ENCODE data around the gene PDCD6IP. TPM values are rescaled to one million over a fixed set of nuclear protein-coding genes. Genes with fewer than 3 reads are reported as not detected.

The PDCD6IP gene
- total and polyA plus RNA-seq, 12 donors: 38.2 to 246 (median 116) TPM

- Histone ChIP-seq H3K36me3 (replicated peaks in 1 of 2) (no peaks in the 10 kb centered on the region), H3K4me1 (replicated peaks in 1 of 2) (peaks cover 4 to 5% of the 10 kb centered on the region in 2 donors), H3K4me3 (peak overlapping the region in 1 of 4 donors; percentile 39), H3K9me3 (replicated peaks in 1 of 3) (no peaks in the 10 kb centered on the region), H3K27me3 (no peaks in the 10 kb centered on the region), H3K27ac (no peak overlapping the region)
- no peak for DNase-seq
- WGBS, 4 donors: 55 to 69% (median 60%) methylated on average over 7 of the region's 7 CpGs
- TF ChIP-seq CTCF (IDR thresholded peaks at IDR 0.05): no peak
- TF ChIP-seq POLR2A (IDR thresholded peaks at IDR 0.05): no peak
- intact Hi-C loops (cut with DNase I): loop anchor here (5.0 kb wide), 2 partner anchors 69 to 149 kb away; partner anchors contain the start of gene CLASP2 (in 1 of the 2)
Observed at GRCh38 chr3:33786565-33787327, 11.7 kb upstream of the PDCD6IP start.

GRCh38 chr3:33787328-33788009 lies 11.0 kb upstream of the PDCD6IP start:
- intact Hi-C loops (cut with DNase I): loop anchor here (5.0 kb wide), 2 partner anchors 70 to 150 kb away; partner anchors contain the start of gene CLASP2 (in 1 of the 2)
- DNase-seq: peak; percentile 52 to 87 (median 65)

GRCh38 chr3:33789183-33789954 lies 9.1 kb upstream of the PDCD6IP start:
- intact Hi-C loops (cut with DNase I): loop anchor here (5.0 kb wide), 2 partner anchors 72 to 152 kb away; partner anchors contain the start of gene CLASP2 (in 1 of the 2)
- no peak for DNase-seq
- Histone ChIP-seq H3K4me1 (replicated peaks in 1 of 2) (peaks cover 4 to 5% of the 10 kb centered on the region in 2 donors), H3K4me3 (no peak overlapping the region), H3K36me3 (replicated peaks in 1 of 2) (no peaks in the 10 kb centered on the region), H3K27me3 (no peaks in the 10 kb centered on the region), H3K9me3 (replicated peaks in 1 of 3) (no peaks in the 10 kb centered on the region), H3K27ac (peak overlapping the region in 1 of 5 donors; percentile 58)
- 68 to 80% (median 74%) methylated on average over 4 of the region's 4 CpGs for WGBS, 4 donors
- TF ChIP-seq CTCF (IDR thresholded peaks at IDR 0.05): no peak
- no peak for TF ChIP-seq POLR2A (IDR thresholded peaks at IDR 0.05)

More at GRCh38 chr3:33787328-33788009, 11.0 kb upstream of the PDCD6IP start:
- TF ChIP-seq CTCF (IDR thresholded peaks at IDR 0.05) (peak; percentile 64 to 79 (median 72)), POLR2A (IDR thresholded peaks at IDR 0.05) (no peak)
- no peak overlapping the region for H3K27ac ChIP-seq
- H3K4me3 ChIP-seq: peak overlapping the region in 1 of 4 donors; percentile 39
- peaks cover 4 to 5% of the 10 kb centered on the region in 2 donors for H3K4me1 ChIP-seq (replicated peaks in 1 of 2)
- no peaks in the 10 kb centered on the region for H3K9me3 ChIP-seq (replicated peaks in 1 of 3)
- H3K36me3 ChIP-seq (replicated peaks in 1 of 2): no peaks in the 10 kb centered on the region
- H3K27me3 ChIP-seq: no peaks in the 10 kb centered on the region
- WGBS, 4 donors: 5 to 8% (median 6%) methylated on average over 12 to 15 of the region's 15 CpGs

Measured in adrenal gland (tissue), 12 donors.